ENCODE data around the gene TEX12. TPM values are rescaled to one million over a fixed set of nuclear protein-coding genes. Genes with fewer than 3 reads are reported as not detected.
"Not testable (repeated sequence)": the region's sequence is repeated elsewhere in the genome, so short reads cannot be mapped to it uniquely, and the experiment has no call there.

TEX12 gene
- total RNA-seq, 1 donor from 2014 or later: not detected

GRCh38 chr11:112156956-112157766 is 10.0 kb upstream of the TEX12 start:
- H3K4me3 ChIP-seq (ENCODE audit: low read depth, low read length): no peak overlapping the region
- DNase-seq (ENCODE audit: low read depth): peak; percentile 99
- TF ChIP-seq CTCF (conservative IDR thresholded peaks at IDR 0.05; ENCODE audit: low read depth, low read length): no peak

GRCh38 chr11:112159098-112160065 is 7.8 kb upstream of the TEX12 start:
- H3K4me3 ChIP-seq (ENCODE audit: low read depth, low read length): no peak overlapping the region
- no peak for TF ChIP-seq CTCF (conservative IDR thresholded peaks at IDR 0.05; ENCODE audit: low read depth, low read length)
- no peak for DNase-seq (ENCODE audit: low read depth)

GRCh38 chr11:112160091-112160848 is 6.9 kb upstream of the TEX12 start:
- no peak for DNase-seq (ENCODE audit: low read depth)

GRCh38 chr11:112161012-112161411 is 6.2 kb upstream of the TEX12 start:
- TF ChIP-seq CTCF (conservative IDR thresholded peaks at IDR 0.05; ENCODE audit: low read depth, low read length): no peak
- no peak overlapping the region for H3K4me3 ChIP-seq (ENCODE audit: low read depth, low read length)
- no peak for DNase-seq (ENCODE audit: low read depth)

More at GRCh38 chr11:112160091-112160848, 6.9 kb upstream of the TEX12 start:
- TF ChIP-seq CTCF (conservative IDR thresholded peaks at IDR 0.05; ENCODE audit: low read depth, low read length): no peak
- no peak overlapping the region for H3K4me3 ChIP-seq (ENCODE audit: low read depth, low read length)

- H3K4me3 ChIP-seq (ENCODE audit: low read depth, low read length): peak overlapping the region; percentile 61
- DNase-seq (ENCODE audit: low read depth): not testable (repeated sequence)
Observed at GRCh38 chr11:112162200-112162599, 5.0 kb upstream of the TEX12 start.

GRCh38 chr11:112162761-112163546 is 4.2 kb upstream of the TEX12 start:
- DNase-seq (ENCODE audit: low read depth): no peak
- no peak for TF ChIP-seq CTCF (conservative IDR thresholded peaks at IDR 0.05; ENCODE audit: low read depth, low read length)
- peak overlapping the region; percentile 61 for H3K4me3 ChIP-seq (ENCODE audit: low read depth, low read length)

All from epithelial cell of proximal tubule (primary cell).